ENCODE measurements around the gene PLEKHG5.

The PLEKHG5 gene

DNA sequence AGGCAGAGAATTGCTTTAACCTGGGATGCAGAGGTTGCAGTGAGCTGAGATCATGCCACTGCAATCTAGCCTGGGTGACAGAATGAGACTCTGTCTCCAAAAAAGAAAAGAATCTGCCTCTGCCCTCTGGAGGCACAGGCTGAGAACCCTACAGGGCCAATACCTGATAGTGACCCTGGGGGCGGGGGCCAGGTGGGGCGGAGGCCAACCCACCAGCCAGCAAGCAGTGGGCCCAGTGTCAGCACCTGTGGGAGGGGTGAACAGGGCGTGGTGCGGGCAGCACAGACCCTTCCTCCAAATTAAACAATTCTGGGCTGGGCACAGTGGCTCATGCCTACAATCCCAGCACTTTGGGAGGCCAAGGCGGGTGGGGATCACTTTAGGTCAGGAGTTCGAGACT is 19.0 kb upstream of the PLEKHG5 start:
- no peak for DNase-seq (ENCODE audit: low read depth in 2 of 2)

DNA sequence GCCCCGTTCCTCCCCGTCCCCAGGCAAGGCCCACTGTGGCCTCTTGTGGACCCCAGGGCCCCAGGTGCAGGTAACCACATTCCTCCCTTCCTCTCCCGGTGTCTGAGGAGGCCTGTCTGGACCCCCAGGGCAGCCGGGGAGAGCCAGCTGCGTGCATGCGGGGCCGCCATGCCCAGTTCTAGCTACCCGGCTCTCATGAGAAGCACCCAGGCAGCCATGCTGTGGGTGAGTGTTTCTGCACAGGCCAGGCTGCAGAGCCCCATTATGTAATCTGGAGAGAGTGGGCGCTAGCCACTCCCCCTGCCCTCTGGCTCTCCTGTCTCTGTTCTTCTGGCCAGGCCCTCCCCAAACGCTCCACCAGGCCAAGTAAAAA is 18.4 kb upstream of the PLEKHG5 start:
- no peak for DNase-seq (ENCODE audit: low read depth in 2 of 2)

DNA sequence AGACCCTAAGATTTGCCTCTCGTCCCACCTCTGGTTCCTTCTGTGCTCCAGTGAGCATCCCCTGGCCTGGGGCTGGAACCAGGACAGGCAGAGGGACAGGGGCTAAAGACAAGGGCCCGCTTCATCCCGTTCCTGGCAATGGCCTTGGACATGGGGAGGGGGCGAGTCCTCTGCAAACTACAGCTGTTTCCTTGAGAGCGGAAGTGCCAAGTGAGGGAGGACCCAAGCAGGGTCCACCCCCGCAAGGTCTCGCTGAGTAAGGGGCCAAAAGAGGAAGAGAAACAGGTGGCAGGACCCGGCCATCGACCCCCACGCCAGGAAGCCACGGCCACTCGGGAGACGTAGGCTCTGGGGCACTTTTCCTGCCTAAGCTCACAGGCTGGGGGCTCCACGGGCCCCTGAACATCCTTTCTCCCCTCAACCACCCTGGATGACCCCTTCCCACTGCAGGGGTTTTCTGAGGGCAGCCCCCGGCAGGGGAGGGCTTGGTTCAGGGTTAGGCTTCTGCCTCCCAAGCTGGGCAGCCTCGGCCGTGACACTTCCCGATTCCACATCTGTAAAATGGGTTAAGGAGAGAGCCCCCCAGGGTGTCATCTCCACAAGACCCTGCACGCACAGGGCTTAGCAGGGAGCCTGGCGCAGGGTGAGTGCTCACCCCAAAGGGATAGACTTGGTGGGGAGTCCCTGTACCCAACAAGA is 17.9 kb upstream of the PLEKHG5 start:
- DNase-seq (ENCODE audit: low read depth in 2 of 2) = no peak

DNA sequence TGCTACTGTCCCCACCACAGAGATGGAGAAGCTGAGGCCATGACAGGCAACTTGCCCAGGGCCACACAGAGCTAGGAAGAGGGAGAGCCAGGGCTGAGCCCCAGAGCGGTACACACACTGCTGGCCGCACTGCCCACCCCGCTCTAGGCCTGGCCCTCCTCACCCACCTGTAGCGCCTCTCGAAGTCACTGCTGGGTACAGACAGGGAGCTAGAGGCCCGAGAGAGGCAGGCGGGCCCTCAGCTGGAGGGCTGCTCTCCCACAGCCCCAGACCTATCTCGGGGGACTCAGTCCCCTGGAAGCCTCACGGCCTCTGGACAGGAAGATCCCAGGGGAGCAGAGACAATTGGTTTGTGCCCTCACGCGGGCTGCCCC is 17.3 kb upstream of the PLEKHG5 start:
- no peak for DNase-seq (ENCODE audit: low read depth in 2 of 2)

DNA sequence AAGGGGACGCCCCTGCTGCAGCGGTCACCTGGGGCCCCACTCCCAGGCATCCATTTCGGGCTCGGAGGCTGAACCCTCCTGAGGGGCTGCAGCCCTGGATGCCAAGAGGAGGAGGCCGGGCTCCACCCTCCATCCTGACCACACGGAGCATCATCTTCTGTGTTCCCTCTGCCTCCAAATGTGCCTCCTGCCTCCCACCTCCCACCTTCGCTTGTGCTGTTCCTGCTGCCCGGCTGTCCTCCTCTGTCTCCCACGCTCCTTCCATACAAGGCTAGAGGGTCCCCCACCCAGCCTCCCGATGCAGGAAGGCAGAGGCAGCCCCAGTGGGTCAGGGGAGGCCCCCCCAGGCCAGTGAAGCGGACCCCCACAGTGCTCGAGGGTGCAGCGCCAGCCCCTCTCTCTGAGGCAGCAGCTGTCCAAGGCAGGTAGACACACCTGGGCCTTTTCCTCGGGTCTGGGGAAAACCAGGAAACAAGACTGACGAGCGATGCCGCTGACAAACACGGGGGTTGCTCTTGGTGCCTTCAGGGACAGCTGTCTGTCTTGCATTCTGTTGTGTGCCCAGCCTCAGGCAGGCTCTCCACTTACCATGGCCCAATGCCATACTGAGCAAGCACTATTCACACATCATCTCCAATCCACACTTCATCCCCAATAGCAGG is 16.8 kb upstream of the PLEKHG5 start:
- no peak for DNase-seq (ENCODE audit: low read depth in 2 of 2)

DNA sequence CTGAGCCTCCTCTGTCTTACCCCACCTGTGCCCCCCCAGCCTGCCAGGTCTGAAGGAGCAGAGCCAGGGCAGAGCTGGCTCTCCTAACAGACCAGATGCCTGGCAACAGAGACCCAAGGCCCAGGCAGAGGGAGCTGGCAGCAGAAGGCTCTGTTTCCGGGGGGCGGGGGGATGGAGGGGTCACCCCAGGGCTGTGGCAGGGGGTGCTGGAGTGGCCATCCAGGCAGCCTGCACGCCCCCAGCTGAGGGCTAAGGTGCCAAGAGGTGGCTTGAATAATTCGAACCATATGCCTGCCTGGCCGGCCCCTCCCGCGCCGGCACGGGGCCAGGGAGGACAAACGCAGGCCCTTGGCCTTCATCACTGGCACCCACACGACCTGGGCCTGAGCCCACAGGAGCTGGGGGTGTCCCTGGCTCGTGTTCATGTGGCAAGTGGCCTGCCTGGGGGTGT is 16.0 kb upstream of the PLEKHG5 start:
- no peak for DNase-seq (ENCODE audit: low read depth in 2 of 2)

DNA sequence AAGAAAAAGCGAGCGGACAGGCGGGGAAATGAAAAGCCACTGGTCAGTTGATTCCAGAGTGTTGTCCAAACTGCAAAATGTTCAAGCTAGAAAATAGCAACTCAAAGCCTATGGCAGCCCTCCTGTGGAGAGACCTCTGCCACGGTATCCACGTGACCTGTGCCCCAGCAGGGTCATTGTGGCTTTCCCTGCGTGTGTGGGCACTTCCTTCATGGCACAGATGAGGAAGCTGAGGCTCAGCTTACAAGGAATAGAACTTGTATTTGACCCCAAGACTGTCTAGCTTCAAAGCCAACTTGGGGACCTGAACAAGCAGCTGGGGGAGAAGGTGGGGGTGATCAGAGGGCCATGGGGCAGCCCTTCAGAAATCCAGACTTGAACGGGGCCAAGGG is 15.6 kb upstream of the PLEKHG5 start:
- DNase-seq (ENCODE audit: low read depth in 2 of 2) = no peak

DNA sequence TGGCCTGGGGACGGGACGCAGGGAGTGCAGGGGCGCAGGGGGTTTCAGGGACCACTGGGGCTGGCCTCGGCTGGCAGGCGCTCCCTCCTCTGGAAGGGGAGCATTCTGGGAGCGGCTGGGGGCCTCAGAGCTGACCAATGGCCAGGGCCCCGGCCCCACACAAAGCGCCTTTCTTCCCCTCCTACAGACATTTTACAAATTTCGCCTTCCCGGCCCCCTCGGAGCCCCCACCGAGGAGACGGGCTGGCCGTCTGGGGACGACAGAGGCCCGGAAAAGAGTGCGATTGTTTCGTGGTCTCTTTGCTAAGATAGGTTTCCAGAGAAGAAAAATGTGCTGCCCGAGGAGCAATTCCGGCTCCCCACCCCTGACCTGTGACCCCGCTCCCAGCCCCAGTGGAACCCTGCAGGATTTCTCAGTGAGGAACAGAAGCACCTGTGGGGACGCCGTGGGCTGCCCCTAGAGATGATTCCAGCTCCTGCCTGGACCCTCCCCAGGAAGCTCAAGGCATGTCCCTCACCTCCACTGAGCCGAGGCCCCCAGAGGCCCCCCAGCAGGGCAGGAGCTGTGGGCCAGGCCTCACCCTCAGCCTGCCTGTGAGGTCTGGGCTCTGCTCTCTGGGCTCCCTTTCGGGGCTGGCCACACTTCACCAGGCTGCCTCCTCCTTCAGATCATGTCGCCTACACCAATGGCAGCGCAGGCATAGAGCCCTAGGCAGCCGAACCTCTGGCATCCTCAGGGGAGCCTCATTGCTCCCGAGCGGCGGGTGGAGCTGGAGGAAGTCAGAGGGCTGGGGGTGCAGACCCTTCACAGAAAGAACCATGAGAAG is 15.0 kb upstream of the PLEKHG5 start:
- DNase-seq (ENCODE audit: low read depth in 2 of 2) = no peak

DNA sequence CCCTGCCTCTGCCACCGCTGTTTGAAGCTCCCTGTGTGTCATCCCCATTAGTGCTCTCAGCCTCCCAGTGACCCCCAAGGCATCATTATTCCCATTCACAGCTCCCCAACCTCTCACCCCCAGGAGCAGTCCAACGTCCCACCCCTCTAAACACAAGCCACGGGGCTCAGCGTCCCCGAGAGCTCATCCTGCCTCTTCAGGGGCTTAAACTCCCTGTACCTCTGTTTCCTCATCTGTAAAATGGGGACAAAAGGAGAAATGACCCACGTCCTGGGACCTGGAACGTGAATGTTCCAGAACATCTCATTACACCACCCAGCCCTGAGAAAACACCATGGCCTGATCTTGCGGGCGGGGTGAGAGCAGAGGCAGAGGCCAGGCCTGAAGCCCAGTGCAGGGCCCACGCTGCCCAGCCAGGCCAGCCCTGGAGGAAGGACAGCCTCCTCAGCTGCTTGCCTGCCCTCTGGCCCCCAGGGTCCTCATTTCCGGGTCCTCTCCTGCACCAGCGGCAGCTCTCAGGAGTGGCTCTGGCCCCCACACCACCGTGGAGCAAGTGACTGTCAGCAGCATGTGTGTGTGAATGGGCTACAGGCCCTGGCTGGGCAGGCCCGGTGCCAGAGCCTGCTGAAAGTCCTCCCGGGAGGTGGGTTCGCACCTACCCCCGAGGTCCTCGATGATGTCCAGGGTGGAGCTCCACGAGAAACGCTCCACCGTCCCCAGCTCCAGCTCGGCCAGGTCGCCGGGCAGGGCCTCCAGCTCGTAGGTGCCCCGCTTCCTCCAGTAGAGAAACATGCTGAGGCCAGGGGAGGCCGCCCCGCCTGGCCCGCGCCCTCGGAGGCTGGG is 14.1 kb upstream of the PLEKHG5 start:
- no peak for DNase-seq (ENCODE audit: low read depth in 2 of 2)

DNA sequence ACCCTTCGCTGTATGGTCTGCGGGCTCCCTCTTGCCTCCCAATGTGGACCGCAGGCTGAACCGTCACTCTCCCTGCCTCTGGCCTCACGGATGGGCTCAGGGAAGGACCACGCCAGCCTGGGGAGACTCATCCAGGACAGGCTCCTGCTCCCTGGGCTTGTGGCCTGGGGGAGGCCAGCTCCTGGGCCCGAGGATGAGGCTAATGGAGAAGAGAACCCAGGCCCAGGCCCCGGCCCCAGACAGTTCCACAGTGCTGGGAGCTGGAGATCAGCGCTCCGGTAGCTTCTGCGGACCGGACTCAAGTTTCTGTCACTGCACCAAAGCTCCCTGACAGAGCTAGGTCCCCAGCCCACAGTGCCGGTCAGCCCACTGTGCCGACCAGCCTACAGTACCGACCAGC is 13.4 kb upstream of the PLEKHG5 start:
- no peak for DNase-seq (ENCODE audit: low read depth in 2 of 2)

DNA sequence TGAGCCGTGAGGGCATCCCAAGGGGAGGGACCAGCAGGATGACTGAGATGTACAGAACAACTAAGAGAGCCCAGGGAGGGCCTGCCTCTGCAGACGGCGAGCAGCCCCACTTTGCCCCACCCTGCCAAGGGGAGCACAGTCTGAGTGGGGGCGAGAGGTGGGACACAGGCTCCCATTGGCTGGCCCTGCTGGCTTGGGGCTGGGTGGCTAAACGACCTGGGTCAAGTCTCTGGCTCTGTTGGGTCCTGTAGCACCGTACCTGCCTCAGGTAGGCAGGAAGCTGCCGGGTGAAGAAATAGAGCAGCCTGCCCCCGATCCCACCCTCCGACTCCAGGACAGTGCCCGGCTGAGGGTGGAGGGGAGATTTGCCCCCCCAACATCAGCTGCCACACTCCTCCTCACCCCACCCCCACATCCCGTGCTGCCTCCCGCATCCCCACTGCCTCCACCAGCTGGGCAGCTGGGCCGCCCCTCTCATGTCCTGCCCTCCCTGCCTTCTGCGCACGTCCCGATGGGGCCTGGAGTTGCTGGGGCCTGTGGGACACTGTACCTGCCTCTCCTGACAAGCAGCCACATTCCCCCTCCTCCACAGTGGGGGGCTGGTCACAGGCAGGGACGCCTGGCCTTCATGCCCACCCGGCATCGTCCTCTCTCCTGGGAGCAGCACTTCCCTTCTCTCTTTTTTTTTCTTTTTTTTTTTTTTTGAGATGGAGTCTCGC is 12.6 kb upstream of the PLEKHG5 start:
- DNase-seq (ENCODE audit: low read depth in 2 of 2) = no peak

DNA sequence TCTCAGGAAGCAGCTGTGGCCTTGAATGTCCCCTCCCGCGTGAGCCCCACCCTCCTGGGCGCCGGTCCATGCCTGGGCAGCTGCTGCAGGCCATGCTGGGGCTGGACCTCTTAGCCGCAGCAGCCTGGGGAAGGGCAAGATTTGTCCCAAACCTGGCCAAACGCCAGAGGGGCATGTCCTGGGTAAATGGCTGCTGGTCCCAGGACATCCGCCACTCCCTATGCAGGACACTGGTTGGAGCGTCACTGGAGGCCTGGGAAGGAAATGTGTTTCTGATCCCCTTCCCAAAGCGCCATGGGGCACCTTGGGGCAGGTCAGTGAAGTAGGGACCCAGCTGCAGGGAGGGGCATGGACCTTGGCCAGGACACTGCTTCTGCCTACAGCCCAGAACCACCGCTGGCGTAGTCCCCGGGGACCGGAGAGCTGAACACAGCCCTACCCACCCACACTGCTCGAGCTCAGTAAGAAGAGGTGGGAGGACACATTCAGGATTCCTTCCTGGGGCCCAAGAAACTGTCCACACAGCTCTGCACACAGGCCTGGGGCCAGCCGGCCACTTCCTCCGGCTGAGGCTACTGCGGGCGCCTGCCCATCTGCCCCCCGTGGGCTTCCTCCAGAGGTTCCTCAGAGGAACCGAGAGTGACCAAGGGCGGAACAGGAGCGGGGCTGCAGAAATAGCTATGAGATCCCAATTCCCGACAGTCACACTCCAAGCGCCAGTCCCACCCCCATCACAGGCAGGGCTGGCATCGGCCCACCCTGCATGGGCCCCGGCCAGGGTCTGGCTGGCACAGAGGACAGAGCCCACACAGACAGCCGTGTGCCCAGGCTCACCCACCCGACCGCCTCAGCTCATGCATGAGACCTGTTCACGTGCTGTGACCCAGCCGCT is 10.8 kb upstream of the PLEKHG5 start:
- DNase-seq (ENCODE audit: low read depth in 2 of 2) = no peak

DNA sequence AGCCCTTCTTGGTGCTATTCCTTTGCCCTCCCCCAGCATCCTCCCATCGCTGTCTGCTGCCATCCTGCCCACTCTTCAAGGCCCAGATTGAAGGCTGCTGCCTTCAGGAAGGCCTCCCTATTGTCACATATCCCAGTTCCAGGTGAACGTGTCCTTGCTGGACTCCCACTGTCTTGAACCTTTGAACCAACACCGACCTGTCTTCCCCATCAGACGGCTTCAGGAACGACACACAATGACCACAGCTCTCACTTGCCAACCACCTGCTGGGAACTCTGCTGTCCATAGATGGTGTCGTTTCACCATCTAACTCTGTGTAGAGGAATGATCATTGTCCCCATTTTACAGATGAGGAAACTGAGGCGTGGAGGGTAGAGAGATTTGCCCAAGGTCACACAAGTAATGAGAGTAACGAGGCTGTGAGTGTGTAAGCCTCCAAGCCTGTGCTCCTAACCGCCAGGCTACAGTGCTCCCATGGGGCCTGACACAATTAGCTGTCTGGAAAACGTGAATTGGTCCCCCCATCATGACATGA is 9.9 kb upstream of the PLEKHG5 start:
- no peak for DNase-seq (ENCODE audit: low read depth in 2 of 2)

DNA sequence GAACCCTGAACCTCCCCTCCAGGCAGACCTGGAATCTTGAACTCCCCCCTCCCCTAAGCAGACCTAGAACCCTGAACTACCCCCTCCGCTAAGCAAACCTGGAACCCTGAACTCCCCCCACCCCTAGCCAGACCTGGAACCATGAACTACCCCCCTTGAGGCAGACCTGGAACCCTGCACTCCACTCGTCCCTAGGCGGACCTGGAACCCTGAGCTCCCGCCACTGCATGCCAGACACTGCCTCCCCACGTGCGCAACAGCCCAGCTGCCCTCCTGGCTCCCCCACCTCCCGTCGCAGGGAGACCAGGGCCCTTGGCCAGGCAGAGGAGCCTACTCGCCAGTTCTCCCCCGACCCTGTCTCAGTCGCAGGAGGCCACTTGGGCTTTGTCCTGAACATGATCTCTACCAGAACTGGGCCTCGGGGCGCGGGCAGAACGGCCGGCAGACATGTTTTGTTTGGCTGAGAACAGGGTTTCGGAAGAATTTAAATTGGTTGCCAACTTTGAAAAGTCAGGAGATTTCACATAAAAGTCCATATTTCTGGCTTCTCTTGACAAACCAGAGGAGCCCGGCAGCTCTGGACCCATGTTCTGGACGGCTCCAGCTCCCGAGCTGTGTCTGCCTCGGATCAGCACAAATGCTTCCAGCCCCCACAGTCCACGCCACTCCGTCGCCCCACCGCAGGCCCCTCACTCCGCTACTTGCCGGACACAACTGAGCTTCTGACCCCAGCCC is 9.2 kb upstream of the PLEKHG5 start:
- DNase-seq (ENCODE audit: low read depth in 2 of 2) = no peak

DNA sequence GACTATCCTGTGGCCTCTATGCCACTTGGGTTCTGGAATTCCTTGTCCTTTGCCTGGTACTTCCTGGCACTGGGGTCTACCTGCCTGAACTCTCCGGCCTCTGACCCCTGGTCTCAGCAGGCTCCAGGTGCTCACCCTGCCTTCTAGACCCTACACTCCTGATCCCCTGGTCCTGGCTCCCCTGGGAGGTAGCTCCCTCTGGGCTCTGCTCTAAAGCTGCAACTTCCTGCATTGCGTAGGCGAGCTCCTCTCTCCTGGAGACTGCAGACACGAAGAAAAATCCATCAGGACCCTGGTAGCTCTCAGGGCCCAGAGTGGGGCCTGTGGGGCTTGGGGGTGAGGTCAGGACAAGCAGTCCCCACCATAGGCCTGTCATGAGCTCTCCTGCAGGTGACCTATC is 7.8 kb upstream of the PLEKHG5 start:
- DNase-seq (ENCODE audit: low read depth in 2 of 2) = no peak

DNA sequence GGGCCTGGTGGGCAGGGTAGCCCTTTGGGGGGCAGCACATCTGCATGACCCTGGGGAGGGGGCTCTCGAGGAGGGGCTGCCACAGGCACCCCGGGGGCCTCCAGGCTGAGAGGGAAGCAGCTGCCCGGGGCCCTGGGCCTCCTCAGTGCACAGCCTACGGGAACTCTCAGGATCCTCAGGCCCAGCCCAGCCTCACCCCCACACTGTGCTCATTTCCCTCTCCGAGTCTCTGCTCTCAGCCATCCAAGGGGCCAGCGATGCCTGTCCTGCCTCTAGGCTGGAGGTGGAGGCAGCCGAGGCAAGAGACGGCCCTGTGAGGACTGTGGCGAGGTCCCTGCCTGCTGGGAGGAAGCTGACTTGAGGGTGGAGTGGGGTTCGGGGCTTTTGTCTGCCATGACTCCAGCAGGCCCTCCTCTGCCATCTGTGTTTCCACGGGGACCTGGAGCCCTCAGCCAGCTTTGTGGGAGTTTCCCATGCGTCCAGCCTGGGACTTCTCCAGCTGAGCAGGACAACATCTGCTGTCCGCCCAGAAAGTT is 7.2 kb upstream of the PLEKHG5 start:
- no peak for DNase-seq (ENCODE audit: low read depth in 2 of 2)

DNA sequence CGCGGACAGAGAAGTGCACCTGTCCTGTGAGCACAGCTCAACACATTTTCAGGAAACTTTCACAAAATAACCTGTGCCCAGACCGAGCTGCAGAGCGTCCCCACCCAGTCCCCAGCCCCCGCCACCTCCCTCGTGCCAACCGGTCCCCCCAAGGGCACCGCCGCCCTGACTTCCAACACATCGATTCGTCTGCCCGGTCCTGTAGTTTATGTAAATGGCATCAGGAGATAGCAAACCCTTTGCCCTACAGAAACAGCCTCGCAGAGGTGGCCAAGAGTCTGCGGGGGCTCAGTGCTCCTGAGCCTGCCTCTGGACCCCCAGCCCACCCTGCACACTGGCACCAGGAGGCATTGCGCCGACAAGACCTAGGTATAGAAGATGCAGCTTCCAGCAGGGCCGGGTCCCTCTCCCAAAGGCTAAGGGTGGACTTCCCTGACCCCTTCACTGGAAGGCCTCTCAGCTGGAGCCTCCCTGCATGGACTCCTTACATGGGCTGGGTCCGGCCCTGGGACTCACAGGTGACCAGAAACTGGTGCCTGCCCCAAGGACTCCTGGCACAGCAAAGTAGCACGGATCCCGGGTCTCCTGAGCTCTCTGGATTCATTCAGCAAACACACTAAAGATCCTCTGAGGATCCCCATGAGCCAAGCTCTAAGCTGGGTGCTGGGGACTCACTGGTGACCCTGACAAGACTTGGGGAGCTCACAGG is 6.6 kb upstream of the PLEKHG5 start:
- no peak for DNase-seq (ENCODE audit: low read depth in 2 of 2)

DNA sequence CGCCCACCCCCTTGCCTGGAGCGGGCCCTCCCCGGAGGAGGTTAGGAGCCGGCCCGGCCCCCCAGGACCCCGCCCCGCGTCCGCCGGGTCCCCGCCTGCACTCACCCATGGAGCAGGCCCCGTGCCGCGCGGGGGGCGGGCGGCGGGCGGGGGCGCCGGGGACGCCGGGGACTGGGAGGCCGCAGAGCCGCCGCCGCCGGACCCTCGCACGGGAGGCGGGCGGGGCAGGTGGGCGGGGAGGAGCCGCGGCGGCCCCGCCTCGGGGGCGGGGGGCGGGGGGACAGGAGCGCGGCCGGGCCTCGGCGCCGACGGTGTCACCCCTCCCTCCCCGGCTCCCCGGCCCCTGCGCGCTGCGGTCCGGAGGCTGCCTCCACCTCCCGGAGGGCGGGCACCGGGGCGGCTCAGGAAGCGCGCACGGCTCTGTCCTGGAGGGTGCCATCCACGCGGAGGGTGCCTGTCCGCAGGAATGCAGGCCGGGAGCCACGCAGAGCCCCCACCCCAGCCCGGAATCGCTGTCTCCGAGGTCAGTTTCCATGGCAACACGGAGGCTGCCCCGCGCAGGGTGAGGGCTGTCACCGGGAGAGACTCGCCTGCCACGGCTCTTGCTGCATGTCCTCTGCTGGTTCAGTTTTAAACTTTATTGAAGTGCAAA is 5.9 kb upstream of the PLEKHG5 start:
- DNase-seq (ENCODE audit: low read depth in 2 of 2) = peak; percentile 24 to 50

Measured in stimulated activated CD4-positive, alpha-beta T cell treated with anti-CD3 and anti-CD28 coated beads, Interleukin-1b, Interleukin-23, amount 100 ng/mL, for 4 hours (primary cell).